ENCODE data around the gene CLDN14. TPM values are rescaled to one million over a fixed set of nuclear protein-coding genes. Genes with fewer than 3 reads are reported as not detected.

Gene CLDN14
- polyA plus RNA-seq, 2 donors: 0.04 TPM; not detected in 1

DNA sequence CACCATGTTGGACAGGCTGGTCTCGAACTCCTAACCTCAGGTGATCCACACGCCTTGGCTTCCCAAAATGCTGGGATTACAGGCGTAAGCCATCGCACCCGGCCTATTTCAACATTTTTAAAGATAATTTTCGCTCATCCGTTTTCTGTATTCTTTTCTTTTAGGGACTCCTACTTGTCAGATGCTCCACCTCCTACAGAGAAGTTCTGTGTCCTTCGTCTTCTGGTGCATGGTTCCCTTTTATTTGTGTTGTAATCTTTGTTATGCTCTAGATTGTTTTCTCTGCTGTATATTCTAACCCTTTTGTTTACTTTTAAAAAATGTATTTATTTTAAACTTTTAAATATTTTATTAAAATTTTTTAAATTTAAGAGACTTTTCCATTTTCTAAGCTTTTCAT is 28.4 kb downstream of the CLDN14 start:
- Histone ChIP-seq H3K4me3 (ENCODE audit: low read depth in 1 of 2, low read length in 2 of 2) (no peak overlapping the region), H3K27me3 (ENCODE audit: control insufficient read depth in 1 of 2, insufficient read depth in 2 of 2, low read length in 2 of 2) (no peaks in the 10 kb centered on the region), H3K9me3 (ENCODE audit: control insufficient read depth in 2 of 2, insufficient read depth in 1 of 2, low read depth in 1 of 2, low read length in 1 of 2) (no peaks in the 10 kb centered on the region), H3K36me3 (ENCODE audit: control insufficient read depth in 2 of 2, insufficient read depth in 2 of 2, low read length in 1 of 2) (no peaks in the 10 kb centered on the region), H3K4me1 (ENCODE audit: control insufficient read depth in 2 of 2, insufficient read depth in 2 of 2, low read length in 1 of 2) (peaks cover 0 to 3% of the 10 kb centered on the region in 2 donors), H3K27ac (ENCODE audit: low read depth in 2 of 2, low read length in 1 of 2) (no peak overlapping the region)
- 94% methylated on average over 8 of the region's 8 CpGs for WGBS, 2 donors

DNA sequence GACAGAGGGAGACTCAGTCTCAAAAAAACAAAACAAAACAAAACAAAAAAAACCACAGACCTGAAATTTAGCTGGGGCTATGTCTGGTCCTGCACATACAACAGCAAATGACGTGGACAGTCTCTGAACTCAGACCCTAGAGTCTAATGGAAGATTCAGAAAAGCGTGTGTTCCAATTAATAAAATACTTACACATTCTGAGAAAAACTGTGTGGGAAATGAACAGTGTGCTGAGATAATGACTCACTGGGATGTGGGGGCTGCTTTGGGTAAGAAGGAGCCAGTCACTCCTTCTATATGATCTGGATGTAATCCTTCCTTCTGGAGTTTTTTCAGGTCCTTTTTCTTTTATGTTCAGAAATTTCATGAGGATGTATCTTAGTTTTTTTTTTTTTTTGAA is 29.4 kb downstream of the CLDN14 start:
- no peak overlapping the region for H3K27ac ChIP-seq (ENCODE audit: low read depth in 2 of 2, low read length in 1 of 2)
- H3K27me3 ChIP-seq (ENCODE audit: control insufficient read depth in 1 of 2, insufficient read depth in 2 of 2, low read length in 2 of 2): no peaks in the 10 kb centered on the region
- 72 to 75% methylated on average over 2 of the region's 2 CpGs for WGBS, 2 donors
- H3K36me3 ChIP-seq (ENCODE audit: control insufficient read depth in 2 of 2, insufficient read depth in 2 of 2, low read length in 1 of 2): no peaks in the 10 kb centered on the region
- H3K9me3 ChIP-seq (ENCODE audit: control insufficient read depth in 2 of 2, insufficient read depth in 1 of 2, low read depth in 1 of 2, low read length in 1 of 2): no peaks in the 10 kb centered on the region
- H3K4me3 ChIP-seq (ENCODE audit: low read depth in 1 of 2, low read length in 2 of 2): no peak overlapping the region
- peaks cover 0 to 3% of the 10 kb centered on the region in 2 donors for H3K4me1 ChIP-seq (ENCODE audit: control insufficient read depth in 2 of 2, insufficient read depth in 2 of 2, low read length in 1 of 2)

DNA sequence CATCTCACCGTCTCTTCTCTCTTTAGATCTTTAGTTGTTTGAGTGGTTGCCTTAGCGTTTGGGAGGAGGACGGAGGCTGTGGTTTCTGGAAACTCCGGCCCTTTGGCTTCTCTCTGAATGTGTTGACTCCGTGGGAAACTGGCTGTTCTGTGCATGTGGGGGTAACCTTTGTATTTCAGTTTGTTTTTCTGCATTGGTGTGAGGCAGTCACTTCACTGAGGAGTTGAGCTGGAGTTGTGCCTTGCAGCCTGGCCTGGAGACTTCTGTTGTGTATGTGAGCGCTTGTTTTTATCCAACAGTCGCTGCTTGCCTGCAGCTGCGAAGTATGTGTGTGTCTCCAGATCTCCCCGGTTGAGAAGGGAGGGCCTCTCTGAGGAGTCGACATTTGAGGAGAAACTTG is 33.6 kb downstream of the CLDN14 start:
- H3K9me3 ChIP-seq (ENCODE audit: control insufficient read depth in 2 of 2, insufficient read depth in 1 of 2, low read depth in 1 of 2, low read length in 1 of 2): no peaks in the 10 kb centered on the region
- no peak overlapping the region for H3K4me3 ChIP-seq (ENCODE audit: low read depth in 1 of 2, low read length in 2 of 2)
- H3K27me3 ChIP-seq (ENCODE audit: control insufficient read depth in 1 of 2, insufficient read depth in 2 of 2, low read length in 2 of 2): no peaks in the 10 kb centered on the region
- H3K27ac ChIP-seq (ENCODE audit: low read depth in 2 of 2, low read length in 1 of 2): no peak overlapping the region
- no peaks in the 10 kb centered on the region for H3K36me3 ChIP-seq (ENCODE audit: control insufficient read depth in 2 of 2, insufficient read depth in 2 of 2, low read length in 1 of 2)
- WGBS, 2 donors: 64 to 70% methylated on average over 10 of the region's 10 CpGs
- no peaks in the 10 kb centered on the region for H3K4me1 ChIP-seq (ENCODE audit: control insufficient read depth in 2 of 2, insufficient read depth in 2 of 2, low read length in 1 of 2)

DNA sequence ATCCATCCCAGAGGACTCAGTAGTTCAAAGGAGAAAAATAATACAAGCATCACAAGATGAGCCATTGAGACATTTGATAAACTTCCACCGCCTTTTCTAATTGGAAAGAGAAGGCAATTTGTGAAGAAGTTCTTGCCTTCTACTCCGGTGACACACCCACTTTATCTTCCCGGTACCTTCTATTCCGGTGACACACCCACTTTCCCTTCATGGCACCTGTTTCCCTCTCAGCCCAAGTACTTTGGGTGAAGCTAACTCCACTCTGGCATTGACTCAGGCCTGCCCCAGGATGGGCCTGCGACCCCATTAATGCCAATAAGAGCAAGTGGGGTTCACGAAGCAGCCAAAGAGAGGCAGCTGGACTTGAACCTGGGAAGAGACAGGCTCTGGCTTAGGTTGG is 38.2 kb downstream of the CLDN14 start:
- H3K9me3 ChIP-seq (ENCODE audit: control insufficient read depth in 2 of 2, insufficient read depth in 1 of 2, low read depth in 1 of 2, low read length in 1 of 2): no peaks in the 10 kb centered on the region
- no peaks in the 10 kb centered on the region for H3K36me3 ChIP-seq (ENCODE audit: control insufficient read depth in 2 of 2, insufficient read depth in 2 of 2, low read length in 1 of 2)
- no peak overlapping the region for H3K4me3 ChIP-seq (ENCODE audit: low read depth in 1 of 2, low read length in 2 of 2)
- no peak overlapping the region for H3K27ac ChIP-seq (ENCODE audit: low read depth in 2 of 2, low read length in 1 of 2)
- H3K27me3 ChIP-seq (ENCODE audit: control insufficient read depth in 1 of 2, insufficient read depth in 2 of 2, low read length in 2 of 2): no peaks in the 10 kb centered on the region
- H3K4me1 ChIP-seq (ENCODE audit: control insufficient read depth in 2 of 2, insufficient read depth in 2 of 2, low read length in 1 of 2): no peaks in the 10 kb centered on the region
- WGBS, 2 donors: 92 to 94% methylated on average over 6 of the region's 6 CpGs

DNA sequence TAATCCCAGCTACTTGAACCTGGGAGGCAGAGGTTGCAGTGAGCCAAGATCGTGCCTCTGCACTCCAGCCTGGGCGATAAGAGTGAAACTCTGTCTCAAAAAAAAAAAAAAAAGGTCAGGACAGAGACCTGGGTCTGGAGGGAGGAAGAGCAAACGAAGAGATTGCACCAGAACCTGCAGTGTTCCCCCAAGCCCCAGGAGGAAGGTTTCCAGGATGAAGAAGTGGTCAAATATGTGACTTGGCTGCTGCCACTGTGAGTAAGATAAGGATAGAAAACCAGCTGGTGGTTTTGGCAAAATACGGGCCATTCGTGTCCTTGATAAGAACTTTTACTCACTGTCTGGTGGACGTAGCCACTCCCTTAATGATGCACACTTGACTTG is 42.2 kb downstream of the CLDN14 start:
- Histone ChIP-seq H3K4me3 (ENCODE audit: low read depth in 1 of 2, low read length in 2 of 2) (no peak overlapping the region), H3K4me1 (ENCODE audit: control insufficient read depth in 2 of 2, insufficient read depth in 2 of 2, low read length in 1 of 2) (no peaks in the 10 kb centered on the region), H3K27ac (ENCODE audit: low read depth in 2 of 2, low read length in 1 of 2) (no peak overlapping the region), H3K27me3 (ENCODE audit: control insufficient read depth in 1 of 2, insufficient read depth in 2 of 2, low read length in 2 of 2) (no peaks in the 10 kb centered on the region), H3K9me3 (ENCODE audit: control insufficient read depth in 2 of 2, insufficient read depth in 1 of 2, low read depth in 1 of 2, low read length in 1 of 2) (no peaks in the 10 kb centered on the region), H3K36me3 (ENCODE audit: control insufficient read depth in 2 of 2, insufficient read depth in 2 of 2, low read length in 1 of 2) (no peaks in the 10 kb centered on the region)
- WGBS, 2 donors: 47 to 64% methylated on average over 6 of the region's 6 CpGs

DNA sequence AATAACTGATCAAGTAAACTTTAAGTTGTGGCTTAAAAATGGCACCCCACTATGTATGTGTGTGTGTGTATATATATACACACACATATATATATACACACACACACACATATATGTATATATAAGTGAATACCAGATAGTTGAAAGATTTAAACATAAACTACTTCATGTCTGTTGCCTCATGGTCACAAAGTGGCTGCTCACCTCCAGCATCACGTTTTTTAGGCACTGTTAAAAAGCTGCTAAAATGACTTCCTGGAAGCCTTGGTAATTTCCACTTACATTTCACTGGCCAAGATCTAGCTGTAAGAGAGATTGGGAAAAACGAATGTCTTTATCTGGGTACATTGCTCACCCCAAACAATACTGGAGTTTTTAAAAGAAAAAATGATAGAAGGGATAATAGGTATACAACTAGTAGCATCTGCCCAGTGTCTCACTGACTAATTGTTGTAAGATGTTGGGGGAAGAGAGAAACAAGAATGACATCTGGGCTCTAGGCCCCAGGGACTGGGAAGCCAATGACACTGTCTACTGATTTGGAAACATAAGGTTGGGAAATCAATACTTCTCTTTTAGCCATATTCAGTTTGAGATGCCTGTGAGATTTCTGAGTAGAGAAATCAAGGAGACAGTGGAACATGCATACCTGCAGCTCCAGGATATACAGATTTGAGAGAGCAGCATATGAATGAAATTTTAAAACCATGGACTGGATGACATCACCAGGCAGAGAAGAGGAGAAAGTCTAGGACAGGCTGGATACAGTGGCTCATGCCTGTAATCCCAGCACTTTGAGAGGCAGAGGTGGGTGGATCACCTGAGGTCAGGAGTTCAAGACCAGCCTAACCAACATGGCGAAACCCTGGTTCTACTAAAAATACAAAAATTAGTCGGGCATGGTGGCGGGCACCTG is 42.8 kb downstream of the CLDN14 start:
- Histone ChIP-seq H3K27ac (ENCODE audit: low read depth in 2 of 2, low read length in 1 of 2) (no peak overlapping the region), H3K27me3 (ENCODE audit: control insufficient read depth in 1 of 2, insufficient read depth in 2 of 2, low read length in 2 of 2) (no peaks in the 10 kb centered on the region), H3K9me3 (ENCODE audit: control insufficient read depth in 2 of 2, insufficient read depth in 1 of 2, low read depth in 1 of 2, low read length in 1 of 2) (no peaks in the 10 kb centered on the region), H3K4me1 (ENCODE audit: control insufficient read depth in 2 of 2, insufficient read depth in 2 of 2, low read length in 1 of 2) (peaks cover 0 to 3% of the 10 kb centered on the region in 2 donors), H3K4me3 (ENCODE audit: low read depth in 1 of 2, low read length in 2 of 2) (no peak overlapping the region), H3K36me3 (ENCODE audit: control insufficient read depth in 2 of 2, insufficient read depth in 2 of 2, low read length in 1 of 2) (no peaks in the 10 kb centered on the region)
- 87 to 89% methylated on average over 5 of the region's 5 CpGs for WGBS, 2 donors

DNA sequence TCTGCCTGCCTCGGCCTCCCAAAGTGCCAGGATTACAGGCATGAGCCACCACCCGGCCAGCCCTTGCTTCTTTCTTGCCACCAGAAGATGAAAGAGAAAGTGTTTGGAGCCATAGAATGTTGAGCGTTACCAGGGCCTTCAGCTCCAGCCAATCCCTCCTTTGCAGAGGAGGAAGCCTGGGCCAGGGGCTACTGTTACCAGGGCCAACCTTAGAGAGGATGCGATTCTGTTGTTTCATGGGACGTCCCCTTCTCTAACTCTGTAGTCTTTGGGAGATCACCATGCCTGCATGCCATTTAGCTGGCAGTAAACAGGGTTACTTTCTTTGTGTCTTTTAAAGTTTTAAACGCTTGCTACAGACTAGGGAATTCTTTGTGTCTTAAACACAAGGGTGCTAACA is 45.8 kb downstream of the CLDN14 start:
- no peaks in the 10 kb centered on the region for H3K27me3 ChIP-seq (ENCODE audit: control insufficient read depth in 1 of 2, insufficient read depth in 2 of 2, low read length in 2 of 2)
- H3K27ac ChIP-seq (ENCODE audit: low read depth in 2 of 2, low read length in 1 of 2): peak overlapping the region; percentile 23 to 24
- WGBS, 2 donors: 54 to 59% methylated on average over 6 of the region's 6 CpGs
- H3K4me3 ChIP-seq (ENCODE audit: low read depth in 1 of 2, low read length in 2 of 2): no peak overlapping the region
- H3K9me3 ChIP-seq (ENCODE audit: control insufficient read depth in 2 of 2, insufficient read depth in 1 of 2, low read depth in 1 of 2, low read length in 1 of 2): no peaks in the 10 kb centered on the region
- peaks cover 0 to 3% of the 10 kb centered on the region in 2 donors for H3K4me1 ChIP-seq (ENCODE audit: control insufficient read depth in 2 of 2, insufficient read depth in 2 of 2, low read length in 1 of 2)
- no peaks in the 10 kb centered on the region for H3K36me3 ChIP-seq (ENCODE audit: control insufficient read depth in 2 of 2, insufficient read depth in 2 of 2, low read length in 1 of 2)

DNA sequence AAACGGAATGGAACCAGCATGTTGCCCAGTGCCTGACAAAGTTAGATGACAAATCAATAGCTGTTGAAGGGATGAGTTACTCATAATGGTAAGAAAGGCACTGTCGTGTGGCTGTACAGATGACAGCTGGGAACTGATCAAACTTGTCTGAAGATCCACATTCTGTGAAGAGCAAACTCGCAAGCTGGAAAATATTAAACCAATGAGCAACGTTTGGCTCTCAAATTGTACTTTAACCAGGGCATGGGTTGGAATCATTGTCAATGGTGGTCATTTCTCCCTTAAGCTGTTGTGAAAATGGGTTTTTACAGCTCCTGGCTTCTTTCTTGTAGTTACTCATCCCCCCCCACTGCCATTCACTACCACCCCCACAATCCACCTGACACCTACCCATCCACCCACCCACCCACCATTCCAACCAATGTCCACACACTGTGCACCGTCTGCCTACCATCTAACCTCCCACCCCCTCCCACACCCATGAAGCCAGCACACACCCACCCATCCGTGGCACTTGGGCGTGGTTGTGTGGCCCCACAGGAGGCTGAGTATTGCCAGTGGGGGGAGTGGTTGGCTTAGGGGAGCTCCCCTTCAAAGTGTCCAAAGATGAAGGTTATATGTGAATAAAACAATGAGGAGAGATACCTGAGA is 46.7 kb downstream of the CLDN14 start:
- H3K9me3 ChIP-seq (ENCODE audit: control insufficient read depth in 2 of 2, insufficient read depth in 1 of 2, low read depth in 1 of 2, low read length in 1 of 2): no peaks in the 10 kb centered on the region
- H3K27me3 ChIP-seq (ENCODE audit: control insufficient read depth in 1 of 2, insufficient read depth in 2 of 2, low read length in 2 of 2): no peaks in the 10 kb centered on the region
- H3K36me3 ChIP-seq (ENCODE audit: control insufficient read depth in 2 of 2, insufficient read depth in 2 of 2, low read length in 1 of 2): no peaks in the 10 kb centered on the region
- no peak overlapping the region for H3K4me3 ChIP-seq (ENCODE audit: low read depth in 1 of 2, low read length in 2 of 2)
- H3K4me1 ChIP-seq (ENCODE audit: control insufficient read depth in 2 of 2, insufficient read depth in 2 of 2, low read length in 1 of 2): peaks cover 0 to 6% of the 10 kb centered on the region in 2 donors
- H3K27ac ChIP-seq (ENCODE audit: low read depth in 2 of 2, low read length in 1 of 2): no peak overlapping the region
- 58 to 65% methylated on average over 7 of the region's 7 CpGs for WGBS, 2 donors

DNA sequence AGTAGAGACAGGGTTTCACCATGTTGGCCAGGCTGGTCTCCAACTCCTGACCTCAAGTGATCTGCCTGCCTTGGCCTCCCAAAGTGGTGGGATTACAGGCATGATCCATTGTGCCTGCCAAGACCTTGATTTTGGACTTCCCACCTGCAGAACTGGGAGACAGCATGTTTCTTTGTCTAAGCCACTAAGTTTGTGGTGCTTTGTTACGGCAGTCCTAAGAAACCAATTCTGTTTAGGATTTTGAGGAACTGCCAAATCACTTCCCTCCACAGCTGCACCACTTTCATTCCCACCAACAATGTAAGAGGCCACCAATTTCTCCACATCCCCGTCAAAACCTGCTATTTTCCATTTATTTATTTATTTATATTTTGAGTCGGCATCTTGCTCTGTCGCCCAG is 48.7 kb downstream of the CLDN14 start:
- no peaks in the 10 kb centered on the region for H3K9me3 ChIP-seq (ENCODE audit: control insufficient read depth in 2 of 2, insufficient read depth in 1 of 2, low read depth in 1 of 2, low read length in 1 of 2)
- no peaks in the 10 kb centered on the region for H3K27me3 ChIP-seq (ENCODE audit: control insufficient read depth in 1 of 2, insufficient read depth in 2 of 2, low read length in 2 of 2)
- peaks cover 0 to 6% of the 10 kb centered on the region in 2 donors for H3K4me1 ChIP-seq (ENCODE audit: control insufficient read depth in 2 of 2, insufficient read depth in 2 of 2, low read length in 1 of 2)
- no peak overlapping the region for H3K27ac ChIP-seq (ENCODE audit: low read depth in 2 of 2, low read length in 1 of 2)
- H3K36me3 ChIP-seq (ENCODE audit: control insufficient read depth in 2 of 2, insufficient read depth in 2 of 2, low read length in 1 of 2): no peaks in the 10 kb centered on the region
- WGBS, 2 donors: 70 to 73% methylated on average over 4 of the region's 4 CpGs
- H3K4me3 ChIP-seq (ENCODE audit: low read depth in 1 of 2, low read length in 2 of 2): no peak overlapping the region

Measured in esophagus (tissue), 2 donors.